ENCODE results near the gene HASPIN. TPM values are rescaled to one million over a fixed set of nuclear protein-coding genes. Genes with fewer than 3 reads are reported as not detected.

Gene HASPIN
- total and polyA plus RNA-seq, 4 donors: 0.24 to 1.1 (median 0.51) TPM

GRCh38 chr17:3750926-3751325, 27.2 kb downstream of the HASPIN start:
- no peak overlapping the region for H3K4me3 ChIP-seq
- H3K9ac ChIP-seq (ENCODE audit: insufficient read depth in 1 of 2, low read length in 2 of 2): no peak overlapping the region
- peaks cover 0 to 3% (median 0%) of the 10 kb centered on the region in 5 donors for H3K4me1 ChIP-seq (ENCODE audit: control insufficient read depth in 5 of 5, insufficient read depth in 5 of 5, low read length in 5 of 5)
- TF ChIP-seq CTCF (IDR thresholded peaks at IDR 0.05; ENCODE audit: control extremely low read depth, extremely low read depth): no peak
- H3K27ac ChIP-seq (ENCODE audit: low read depth in 1 of 2, low read length in 1 of 2): no peak overlapping the region
- no peaks in the 10 kb centered on the region for H3K9me3 ChIP-seq (ENCODE audit: control insufficient read depth in 4 of 4, insufficient read depth in 3 of 4, low read length in 3 of 4)
- 77% methylated on average over 8 of the region's 8 CpGs for WGBS, 2 donors
- H3K36me3 ChIP-seq (ENCODE audit: control insufficient read depth in 4 of 4, insufficient read depth in 4 of 4, low read length in 4 of 4): no peaks in the 10 kb centered on the region
- DNase-seq (no peak), ATAC-seq (ENCODE audit: insufficient read depth, low FRiP score) (no peak)
- no peaks in the 10 kb centered on the region for H3K27me3 ChIP-seq (ENCODE audit: control insufficient read depth in 3 of 3, insufficient read depth in 3 of 3, low read length in 2 of 3)

GRCh38 chr17:3751836-3752235, 28.1 kb downstream of the HASPIN start:
- ATAC-seq (ENCODE audit: insufficient read depth, low FRiP score): no peak
- no peaks in the 10 kb centered on the region for H3K27me3 ChIP-seq (ENCODE audit: control insufficient read depth in 3 of 3, insufficient read depth in 3 of 3, low read length in 2 of 3)
- no peak overlapping the region for H3K27ac ChIP-seq (ENCODE audit: low read depth in 1 of 2, low read length in 1 of 2)
- no peak for DNase-seq
- H3K9ac ChIP-seq (ENCODE audit: insufficient read depth in 1 of 2, low read length in 2 of 2): no peak overlapping the region
- no peak for TF ChIP-seq CTCF (IDR thresholded peaks at IDR 0.05; ENCODE audit: control extremely low read depth, extremely low read depth)
- H3K4me3 ChIP-seq: no peak overlapping the region
- no peaks in the 10 kb centered on the region for H3K36me3 ChIP-seq (ENCODE audit: control insufficient read depth in 4 of 4, insufficient read depth in 4 of 4, low read length in 4 of 4)
- H3K4me1 ChIP-seq (ENCODE audit: control insufficient read depth in 5 of 5, insufficient read depth in 5 of 5, low read length in 5 of 5): peaks cover 0 to 3% (median 0%) of the 10 kb centered on the region in 5 donors
- WGBS, 2 donors: 95 to 96% methylated on average over 15 of the region's 15 CpGs
- no peaks in the 10 kb centered on the region for H3K9me3 ChIP-seq (ENCODE audit: control insufficient read depth in 4 of 4, insufficient read depth in 3 of 4, low read length in 3 of 4)

GRCh38 chr17:3753624-3754023, 29.9 kb downstream of the HASPIN start:
- Histone ChIP-seq H3K4me1 (ENCODE audit: control insufficient read depth in 5 of 5, insufficient read depth in 5 of 5, low read length in 5 of 5) (peaks cover 0 to 3% (median 0%) of the 10 kb centered on the region in 5 donors), H3K36me3 (ENCODE audit: control insufficient read depth in 4 of 4, insufficient read depth in 4 of 4, low read length in 4 of 4) (no peaks in the 10 kb centered on the region), H3K27me3 (ENCODE audit: control insufficient read depth in 3 of 3, insufficient read depth in 3 of 3, low read length in 2 of 3) (no peaks in the 10 kb centered on the region), H3K4me3 (no peak overlapping the region), H3K9me3 (ENCODE audit: control insufficient read depth in 4 of 4, insufficient read depth in 3 of 4, low read length in 3 of 4) (no peaks in the 10 kb centered on the region), H3K9ac (ENCODE audit: insufficient read depth in 1 of 2, low read length in 2 of 2) (no peak overlapping the region), H3K27ac (ENCODE audit: low read depth in 1 of 2, low read length in 1 of 2) (no peak overlapping the region)
- TF ChIP-seq CTCF (IDR thresholded peaks at IDR 0.05; ENCODE audit: control extremely low read depth, extremely low read depth): no peak
- 76 to 78% methylated on average over 12 of the region's 12 CpGs for WGBS, 2 donors
- ATAC-seq (ENCODE audit: insufficient read depth, low FRiP score): no peak
- no peak for DNase-seq

GRCh38 chr17:3754066-3754457, 30.4 kb downstream of the HASPIN start:
- Histone ChIP-seq H3K27ac (ENCODE audit: low read depth in 1 of 2, low read length in 1 of 2) (no peak overlapping the region), H3K9me3 (ENCODE audit: control insufficient read depth in 4 of 4, insufficient read depth in 3 of 4, low read length in 3 of 4) (no peaks in the 10 kb centered on the region), H3K36me3 (ENCODE audit: control insufficient read depth in 4 of 4, insufficient read depth in 4 of 4, low read length in 4 of 4) (no peaks in the 10 kb centered on the region), H3K4me1 (ENCODE audit: control insufficient read depth in 5 of 5, insufficient read depth in 5 of 5, low read length in 5 of 5) (peaks cover 0 to 3% (median 0%) of the 10 kb centered on the region in 5 donors), H3K4me3 (no peak overlapping the region), H3K9ac (ENCODE audit: insufficient read depth in 1 of 2, low read length in 2 of 2) (no peak overlapping the region), H3K27me3 (ENCODE audit: control insufficient read depth in 3 of 3, insufficient read depth in 3 of 3, low read length in 2 of 3) (no peaks in the 10 kb centered on the region)
- DNase-seq: no peak
- no peak for TF ChIP-seq CTCF (IDR thresholded peaks at IDR 0.05; ENCODE audit: control extremely low read depth, extremely low read depth)
- 87 to 91% methylated on average over 18 of the region's 18 CpGs for WGBS, 2 donors
- ATAC-seq (ENCODE audit: insufficient read depth, low FRiP score): no peak

Data from lung (tissue), 12 donors.